SH-SY5Y (cell line): ENCODE results near the gene OR8D1.

ENCODE experiments used
- GATA2 ChIP-seq: IDR thresholded peaks from 2 replicates; pipeline ENCODE4 v1.6.1; 2011; ENCODE audit warnings: mild to moderate bottlenecking, low read depth, low read length
- GATA3 ChIP-seq: IDR thresholded peaks from 2 replicates; pipeline ENCODE4 v1.6.1; 2011; ENCODE audit warnings: low read depth, mild to moderate bottlenecking, low read length, moderate library complexity

DNA sequence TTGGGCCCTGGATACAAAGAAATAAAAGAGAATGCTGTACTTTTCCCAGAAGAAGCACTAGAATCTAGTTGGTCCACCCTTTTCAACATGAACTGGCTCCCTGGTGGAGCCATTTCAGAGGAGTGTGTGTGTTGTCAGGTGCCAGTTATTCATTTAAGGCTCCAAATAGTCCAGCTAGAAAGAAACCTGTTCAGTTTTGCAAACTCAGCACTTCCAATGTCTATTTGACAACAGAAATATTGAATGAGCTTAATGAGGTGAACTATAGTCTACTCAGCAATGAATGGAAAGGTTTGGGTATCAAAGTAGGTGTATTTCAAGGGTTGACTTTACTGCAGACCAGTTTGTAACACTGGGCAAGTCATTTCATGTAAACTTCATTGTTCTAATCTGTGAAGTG lies 2.1 kb downstream of the OR8D1 start:
- TF ChIP-seq GATA2 (no peak), GATA3 (no peak)
